NK-92 treated with Interleukin-12 subunit alpha and Interleukin-12 subunit beta, amount 100 ng/mL, for 24 hours (cell line): ENCODE results near the gene OR9A2.

Source experiments
- DNase-seq: peaks from one replicate; lab custom pipeline; 2025; lab: John Stamatoyannopoulos, UW

The OR9A2 gene

GRCh38 chr7:143027032-143027431 lies at the start of gene OR9A2:
TSS of gene OR9A2 (minus strand) at chr7:143027132. CDS start at chr7:143027132, 0 bp downstream.
- DNase-seq, result no peak

- DNase-seq, result no peak
These were observed 47.2 kb upstream of the OR9A2 start for GRCh38 chr7:143074141-143074540.

DNA sequence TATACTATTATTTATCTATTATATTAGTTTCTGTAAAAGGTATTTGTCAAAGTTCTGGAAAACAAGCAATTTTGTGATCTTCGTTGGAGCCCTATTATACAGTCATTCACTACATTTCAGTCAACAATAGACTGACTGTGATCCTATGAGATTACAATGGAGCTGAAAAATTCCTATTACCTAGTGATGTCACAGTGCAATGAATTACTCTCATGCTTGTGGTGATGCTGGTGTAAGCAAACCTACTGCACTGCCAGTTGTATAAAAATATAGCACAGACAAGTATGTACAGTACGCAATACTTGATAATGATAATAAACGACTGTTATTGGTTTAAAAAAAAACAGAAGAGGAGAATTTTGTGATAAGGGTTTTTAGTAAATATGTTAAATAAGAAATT lies 46.6 kb upstream of the OR9A2 start:
- DNase-seq, result no peak

- DNase-seq, result no peak
These were observed 43.1 kb upstream of the OR9A2 start for GRCh38 chr7:143069912-143070500.

- no peak for DNase-seq
These were observed 41.5 kb upstream of the OR9A2 start for GRCh38 chr7:143068446-143068845.

- DNase-seq, result no peak
These were observed 36.8 kb upstream of the OR9A2 start for GRCh38 chr7:143063741-143064140.

DNA sequence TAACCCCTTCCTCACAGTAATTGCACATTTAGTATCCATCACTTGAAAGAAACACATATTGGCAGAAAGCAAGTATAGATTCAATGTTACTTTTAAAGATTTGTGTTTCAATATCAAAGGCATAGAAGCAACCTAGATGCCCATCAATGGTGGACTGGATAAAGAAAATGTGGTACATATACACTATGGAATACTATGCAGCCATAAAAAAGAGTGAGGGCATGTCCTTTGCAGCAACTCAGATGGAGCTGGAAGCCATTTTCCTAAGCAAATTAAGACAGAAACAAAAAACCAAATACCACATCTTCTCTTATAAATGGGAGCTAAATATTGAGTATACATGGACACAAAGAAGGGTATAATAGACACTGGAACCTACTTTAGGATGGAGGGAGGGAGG lies 28.8 kb upstream of the OR9A2 start:
- DNase-seq, result no peak

- no peak for DNase-seq
These were observed 27.7 kb upstream of the OR9A2 start for GRCh38 chr7:143054621-143055020.

DNA sequence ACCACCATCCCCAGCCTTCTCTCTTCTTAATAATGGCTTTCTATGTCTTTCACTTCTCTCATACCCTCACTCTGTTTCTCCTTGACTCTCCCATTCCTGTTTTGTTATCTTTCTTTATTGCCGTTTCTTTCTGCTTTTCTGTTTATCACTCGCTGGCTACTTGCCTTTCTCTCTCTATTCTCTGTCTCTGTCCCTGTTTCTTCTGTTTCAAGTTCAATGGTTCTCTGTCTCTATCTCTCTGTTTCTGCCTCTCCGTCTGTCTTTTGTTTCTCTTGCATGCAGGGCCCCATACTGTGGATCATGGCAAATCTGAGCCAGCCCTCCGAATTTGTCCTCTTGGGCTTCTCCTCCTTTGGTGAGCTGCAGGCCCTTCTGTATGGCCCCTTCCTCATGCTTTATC lies 25.1 kb upstream of the OR9A2 start, which contains the start of gene OR6V1:
OR6V1 (plus strand) TSS at position 301 of the 400 bp plus-strand sequence; CDS start at position 301, 0 bp downstream.
- no peak for DNase-seq

DNA sequence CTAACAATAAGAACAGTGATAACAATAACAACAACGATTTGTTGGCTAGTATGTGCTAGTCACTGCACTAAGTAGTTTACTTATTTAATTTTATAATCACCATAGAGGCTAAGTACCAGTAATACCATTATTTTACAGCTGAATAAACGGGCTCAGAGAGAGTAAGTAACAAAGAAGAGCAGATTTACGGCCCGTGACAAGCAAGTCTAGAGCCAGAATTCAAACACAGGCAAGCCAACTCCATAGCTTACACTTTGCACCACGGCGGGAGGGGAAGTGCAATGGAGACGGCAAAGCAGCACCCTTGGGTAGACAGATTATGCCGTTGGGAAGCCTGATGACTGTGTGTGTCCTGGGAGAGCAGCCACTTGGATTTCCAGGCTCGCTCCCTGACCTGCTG lies 24.0 kb upstream of the OR9A2 start:
- DNase-seq, result no peak

- DNase-seq, result no peak
These were observed 22.4 kb upstream of the OR9A2 start for GRCh38 chr7:143049362-143049761.

DNA sequence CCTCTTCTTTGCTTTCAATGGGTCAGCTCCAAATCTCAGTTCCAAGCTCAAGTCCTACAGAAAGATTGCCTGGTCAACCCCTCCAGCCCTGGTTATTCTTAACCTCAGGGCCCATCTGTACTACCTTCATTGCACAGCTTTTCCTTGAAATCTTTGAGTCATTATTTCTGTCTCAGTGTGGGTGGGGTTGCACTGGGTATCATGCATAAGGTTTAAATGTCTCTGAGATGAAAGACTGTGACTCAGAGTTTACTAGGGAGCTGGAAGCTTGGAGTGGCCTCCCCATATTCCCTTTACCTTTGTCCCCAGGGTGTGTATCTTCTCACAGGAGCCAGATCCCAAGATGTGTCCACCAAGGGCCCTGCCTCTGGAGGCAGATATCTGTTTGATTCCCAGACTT lies 21.9 kb upstream of the OR9A2 start:
- DNase-seq, result no peak

DNA sequence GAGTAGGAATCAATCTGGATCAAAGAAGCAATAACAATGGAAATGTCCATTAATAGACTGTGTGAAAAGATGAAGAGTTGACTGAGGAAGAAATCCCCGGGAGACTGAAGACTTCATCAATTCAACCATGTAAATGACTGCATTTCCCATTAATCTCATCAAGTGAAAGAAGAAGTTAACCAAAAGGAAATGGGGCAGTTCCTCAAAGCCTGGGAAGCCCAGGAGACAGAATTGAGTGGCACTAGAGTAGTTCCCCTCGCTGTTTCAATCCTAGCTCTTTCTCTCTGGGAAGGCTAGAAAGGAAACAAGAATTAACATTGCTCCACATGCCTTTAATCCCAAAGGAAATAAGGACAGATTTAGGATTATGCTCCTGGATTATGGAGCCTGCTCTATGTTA lies 20.4 kb upstream of the OR9A2 start:
- no peak for DNase-seq

DNA sequence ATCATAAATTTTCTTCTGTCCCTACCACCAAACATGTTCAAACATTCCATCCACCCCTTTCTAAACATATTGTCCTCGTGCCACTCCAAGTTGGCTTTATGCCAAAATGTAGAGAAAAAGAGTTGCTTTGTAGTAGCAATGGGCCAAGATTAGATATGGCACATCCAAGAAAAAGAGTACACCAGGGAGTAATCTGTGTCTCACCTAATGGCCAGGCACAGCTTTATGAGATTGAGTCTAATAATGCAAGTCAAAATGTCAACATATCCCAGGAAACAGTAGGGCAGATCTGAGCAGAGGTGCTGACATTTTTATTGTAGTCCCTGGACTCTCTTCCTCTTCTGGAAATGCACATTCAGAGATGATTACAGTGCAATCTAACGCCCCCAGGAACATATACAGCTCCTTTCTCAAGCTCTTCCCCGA lies 19.5 kb upstream of the OR9A2 start:
- DNase-seq, result no peak

DNA sequence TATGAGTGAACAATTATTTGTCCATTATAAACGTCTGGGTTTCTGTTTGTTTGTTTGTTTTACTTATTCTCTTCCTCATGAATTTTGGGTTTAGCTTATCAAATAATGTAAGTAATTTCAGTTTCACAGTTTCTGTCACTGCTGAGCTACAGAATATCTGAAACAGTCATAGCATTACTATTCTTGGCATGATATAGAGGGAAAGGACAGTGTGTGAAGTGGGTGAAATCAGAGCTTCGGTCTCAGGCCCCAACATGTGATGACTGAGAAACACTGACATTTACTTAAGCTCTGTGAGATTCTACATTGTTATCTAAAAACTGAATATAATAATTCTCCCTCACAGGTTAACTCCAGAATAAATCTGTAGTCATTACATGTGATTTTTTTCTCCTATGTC lies 16.5 kb upstream of the OR9A2 start:
- no peak for DNase-seq

DNA sequence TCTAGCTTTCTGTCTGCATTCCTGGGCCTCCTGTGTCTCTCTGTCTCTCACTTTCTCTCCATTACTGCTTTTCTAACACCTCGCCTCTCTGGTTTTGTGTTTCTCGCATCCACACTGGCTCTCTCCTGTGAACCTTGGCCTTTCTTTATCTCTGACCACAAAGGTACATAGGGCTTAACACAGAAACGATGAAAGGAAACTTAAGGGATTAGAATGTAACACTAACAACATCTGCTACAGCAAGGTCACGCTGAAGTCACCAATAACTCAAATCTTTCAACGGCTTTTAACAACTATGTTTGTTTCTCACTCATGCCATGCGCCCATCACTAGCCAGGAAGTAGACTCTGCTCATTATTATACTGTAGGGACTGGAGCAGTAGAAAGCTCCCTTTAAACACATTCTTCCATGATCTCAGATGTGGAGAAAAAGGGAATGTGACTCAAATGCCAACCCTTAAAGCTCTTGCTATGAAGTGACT lies 15.9 kb upstream of the OR9A2 start:
- no peak for DNase-seq

GRCh38 chr7:143042159-143042789 lies 15.3 kb upstream of the OR9A2 start:
- no peak for DNase-seq

GRCh38 chr7:143041346-143041745 lies 14.4 kb upstream of the OR9A2 start:
- DNase-seq, result no peak

DNA sequence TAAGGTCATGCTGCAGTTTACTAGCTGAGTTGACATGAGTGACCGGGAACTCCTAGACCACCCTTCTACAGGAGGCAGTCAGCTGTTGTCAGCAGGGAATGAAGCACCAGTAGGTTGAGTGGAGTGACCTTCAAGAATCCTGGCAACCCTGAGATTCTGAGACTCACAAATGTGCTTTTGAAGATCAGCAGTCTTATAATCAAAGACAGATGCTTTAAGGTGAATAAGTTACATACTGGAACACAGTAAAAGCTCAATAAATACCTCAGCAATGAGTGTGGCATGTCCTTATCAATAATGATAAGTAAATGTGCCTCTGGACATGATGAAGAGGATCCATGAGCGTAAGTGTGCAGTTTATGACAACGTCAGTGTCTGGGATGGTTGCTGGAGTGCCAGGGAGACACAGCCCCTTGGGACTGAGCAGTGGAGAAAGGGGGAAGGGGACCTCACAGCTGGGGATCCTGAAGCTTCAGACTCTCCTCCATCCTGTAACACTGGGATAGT lies 13.3 kb upstream of the OR9A2 start:
- no peak for DNase-seq

GRCh38 chr7:143038635-143039034 lies 11.7 kb upstream of the OR9A2 start:
- no peak for DNase-seq

- DNase-seq, result no peak
These were observed 751 bp upstream of the OR9A2 start for GRCh38 chr7:143027683-143028082.

DNA sequence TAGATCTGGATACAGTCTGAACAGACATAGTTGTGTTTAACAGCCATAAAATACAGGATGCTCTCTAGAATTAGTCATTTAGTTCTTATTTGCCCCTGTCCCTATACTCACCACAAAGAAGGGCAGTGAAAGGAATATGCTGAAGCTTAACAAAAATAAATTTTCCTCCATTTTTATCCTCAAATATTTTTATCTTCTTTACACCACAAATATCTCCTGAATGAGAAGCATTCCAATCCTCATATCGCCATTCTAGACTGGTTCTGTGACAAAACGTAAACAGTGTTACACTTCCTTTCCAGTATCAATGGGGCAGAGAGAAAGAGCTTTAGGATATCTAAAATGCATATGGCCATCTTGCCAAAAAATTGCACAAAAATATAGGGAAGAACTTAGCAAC lies 1.6 kb downstream of the OR9A2 start:
- no peak for DNase-seq

GRCh38 chr7:143023047-143023446 lies 3.9 kb downstream of the OR9A2 start:
- DNase-seq, result no peak

GRCh38 chr7:143018931-143019330 lies 8.0 kb downstream of the OR9A2 start:
- no peak for DNase-seq
